MV-4-11 (cell line): ENCODE data around the gene TMEM219.
"Not testable (repeated sequence)": the region's sequence is repeated elsewhere in the genome, so short reads cannot be mapped to it uniquely, and the experiment has no call there.

Source experiments
- DNase-seq: peaks from one replicate; lab custom pipeline; 2025; lab: John Stamatoyannopoulos, UW

TMEM219 gene

GRCh38 chr16:30011714-30012504, 50.0 kb downstream of the TMEM219 start:
- DNase-seq = no peak

GRCh38 chr16:30012598-30012997, 50.7 kb downstream of the TMEM219 start:
- not testable (repeated sequence) for DNase-seq

- DNase-seq = not testable (repeated sequence)
Measured at GRCh38 chr16:30015450-30015849, 53.6 kb downstream of the TMEM219 start.

GRCh38 chr16:30016555-30017276, 54.8 kb downstream of the TMEM219 start:
- DNase-seq = no peak

GRCh38 chr16:30017277-30017656, 55.4 kb downstream of the TMEM219 start:
- no peak for DNase-seq

- not testable (repeated sequence) for DNase-seq
Measured at GRCh38 chr16:30017937-30018336, 56.1 kb downstream of the TMEM219 start.

DNA sequence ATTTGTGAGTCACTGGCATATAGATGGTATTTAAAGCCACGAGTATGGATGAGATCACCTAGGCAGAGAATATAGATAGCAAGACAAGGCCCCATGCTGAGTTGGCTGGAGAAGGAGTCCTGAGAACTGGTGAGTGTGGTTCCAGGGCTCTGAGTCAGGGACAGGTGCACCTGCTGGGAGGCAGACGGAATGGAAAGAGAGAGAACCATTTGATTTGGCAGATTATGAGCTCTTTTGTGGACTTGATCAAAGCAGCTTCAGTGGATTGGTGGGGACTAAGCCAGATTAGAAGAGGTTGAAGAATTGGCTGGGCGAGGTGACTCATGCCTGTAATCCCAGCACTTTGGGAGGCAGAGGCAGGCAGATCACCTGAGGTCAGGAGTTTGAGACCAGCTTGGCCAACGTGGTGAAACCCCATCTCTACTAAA, 56.9 kb downstream of the TMEM219 start:
- DNase-seq = no peak
